GM18507 (cell line): ENCODE data around the gene AAK1.
"Not testable (repeated sequence)": the region's sequence is repeated elsewhere in the genome, so short reads cannot be mapped to it uniquely, and the experiment has no call there.

Experiments used
- DNase-seq: peaks from one replicate; pipeline ENCODE4 v3.0.0; 2011; ENCODE audit warnings: low read depth; ENCODE audit not compliant: insufficient read length; ENCODE audit errors: extremely low spot score
- FAIRE-seq: peaks from 2 replicates; lab custom pipeline; 2011; peaks lifted over from hg19 to GRCh38; lab: Jason Lieb, UNC

Gene AAK1

DNA sequence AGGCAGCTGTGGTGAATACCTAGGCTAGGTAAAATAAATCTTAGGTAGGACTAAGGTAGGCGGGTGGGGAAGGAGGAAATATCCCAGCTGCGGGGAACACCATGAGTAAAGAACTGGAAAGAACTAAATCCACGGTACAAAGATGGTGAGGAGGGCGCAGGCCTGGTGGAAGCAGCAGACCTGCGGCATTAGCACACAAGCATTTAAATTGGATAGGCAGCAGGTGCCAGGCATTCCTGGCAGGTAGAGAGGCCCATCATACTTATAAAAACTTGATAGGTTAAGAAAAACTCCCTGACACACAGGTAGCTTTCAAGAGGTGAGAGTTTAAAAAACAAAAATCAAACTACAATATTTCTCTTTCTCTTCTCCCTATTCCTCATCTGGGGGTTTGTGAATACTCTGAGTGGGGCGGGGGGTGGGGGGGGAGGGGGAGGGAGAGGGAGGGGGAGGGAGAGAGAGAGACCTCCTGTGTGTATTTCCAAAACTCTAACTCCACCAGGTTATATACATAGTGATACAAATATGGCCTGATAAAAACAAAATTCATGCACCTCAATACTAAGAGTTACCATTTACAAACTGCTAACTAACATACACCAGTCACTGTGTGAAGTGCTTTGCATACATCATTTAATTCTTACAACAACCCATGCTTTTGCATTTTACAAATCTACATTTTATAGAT lies 13.5 kb downstream of the AAK1 start:
- FAIRE-seq (no peak), DNase-seq (no peak)

DNA sequence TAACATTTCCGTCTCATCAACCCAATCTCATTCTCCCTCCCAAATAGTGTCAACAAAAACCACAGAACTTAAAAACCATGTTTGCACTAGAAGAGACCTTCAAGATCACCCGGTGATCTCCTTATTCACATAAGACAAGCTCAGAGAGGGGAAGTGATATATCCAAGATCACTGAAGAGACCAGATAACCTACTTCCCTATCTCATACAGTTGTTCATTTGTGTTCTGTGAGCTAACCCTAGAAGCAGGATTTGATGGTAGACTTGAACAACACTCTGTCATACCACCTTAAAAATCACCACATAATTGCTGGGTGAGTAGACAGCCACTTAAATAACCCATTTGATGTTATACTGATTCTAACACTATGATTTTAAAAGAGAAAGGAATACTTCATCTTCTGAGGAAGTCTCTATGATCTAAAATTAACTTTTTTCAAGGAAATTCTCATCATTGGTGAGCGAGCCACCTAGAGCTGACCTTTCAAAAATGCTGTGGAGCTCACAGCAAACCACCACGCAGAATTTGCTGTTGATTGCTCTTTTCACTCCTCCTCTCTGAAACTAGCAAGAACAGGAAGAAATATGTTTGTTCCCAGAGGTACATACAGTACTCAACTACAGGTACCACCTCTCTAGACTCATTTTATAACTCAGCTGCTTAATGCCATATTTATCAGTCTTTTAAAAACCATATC lies 15.1 kb downstream of the AAK1 start:
- FAIRE-seq: no peak
- DNase-seq: no peak

DNA sequence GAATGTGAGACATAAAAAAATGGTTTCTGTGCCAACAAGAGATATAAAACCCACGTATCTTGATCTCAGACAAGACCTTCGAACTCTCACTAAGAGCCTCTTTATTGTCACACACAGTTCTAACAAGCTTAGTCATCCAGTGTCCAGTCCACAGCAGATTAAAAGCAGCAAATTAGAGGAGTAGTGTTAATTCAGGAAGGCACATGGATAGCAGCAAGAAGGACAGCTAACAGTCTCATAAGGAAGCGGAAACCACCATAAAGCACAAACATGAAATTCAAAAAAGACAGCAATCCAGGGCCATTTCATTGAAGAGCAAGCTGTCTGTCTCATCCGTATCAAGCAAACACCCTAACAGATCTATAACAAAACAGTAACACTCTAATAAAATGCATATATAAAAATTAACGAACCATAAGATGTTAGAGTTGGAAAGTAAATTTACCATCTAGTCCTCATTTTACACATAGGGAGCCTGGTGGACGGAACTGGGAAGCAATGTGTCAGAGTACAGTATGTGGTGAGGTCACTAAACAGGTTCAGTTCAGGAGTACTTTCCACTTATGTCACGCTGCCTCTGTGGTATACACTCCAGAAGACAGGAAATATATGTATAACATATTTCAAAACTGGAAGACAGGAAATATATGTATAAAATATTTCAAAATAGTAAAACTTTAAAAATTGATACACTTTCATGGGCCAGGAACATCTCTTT lies 18.3 kb downstream of the AAK1 start:
- DNase-seq (no peak), FAIRE-seq (no peak)

DNA sequence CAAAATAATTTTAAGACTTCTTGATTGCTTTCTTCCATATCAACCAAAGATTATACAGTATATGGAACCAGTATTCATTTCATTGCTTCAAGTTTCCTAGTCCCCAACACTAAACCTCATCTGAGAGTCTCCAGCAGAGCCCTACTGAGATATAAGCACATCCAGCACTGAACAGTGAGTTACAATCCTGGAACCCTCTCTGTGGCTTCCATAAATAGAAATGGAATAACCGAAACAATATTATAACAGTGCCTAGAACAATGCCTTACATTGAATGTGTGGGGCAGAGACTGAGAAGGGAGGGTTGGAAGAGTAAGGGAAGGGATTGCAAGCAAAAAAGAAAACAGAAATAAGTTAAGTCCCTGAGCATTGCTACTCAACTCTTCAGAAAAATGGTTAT lies 18.9 kb downstream of the AAK1 start:
- FAIRE-seq: no peak
- DNase-seq: no peak

DNA sequence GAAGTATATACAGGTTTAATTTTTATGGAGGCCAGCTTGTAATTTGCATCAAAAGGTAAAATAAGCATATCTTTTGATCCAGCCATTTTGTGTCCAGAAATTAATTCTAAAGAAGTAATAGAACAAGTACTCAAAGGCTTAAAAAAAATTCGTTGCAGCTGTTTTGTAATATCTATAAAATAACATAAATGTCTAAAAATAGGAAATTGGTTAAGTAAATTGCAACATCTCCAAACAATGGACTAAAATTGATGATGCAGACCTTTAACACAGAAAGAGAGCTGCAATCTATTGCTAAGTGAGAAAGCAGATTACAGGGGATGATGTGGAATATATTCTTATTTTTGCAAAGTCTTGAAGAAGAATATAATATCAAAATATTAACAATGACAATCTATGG lies 19.4 kb downstream of the AAK1 start:
- no peak for DNase-seq
- FAIRE-seq: no peak

DNA sequence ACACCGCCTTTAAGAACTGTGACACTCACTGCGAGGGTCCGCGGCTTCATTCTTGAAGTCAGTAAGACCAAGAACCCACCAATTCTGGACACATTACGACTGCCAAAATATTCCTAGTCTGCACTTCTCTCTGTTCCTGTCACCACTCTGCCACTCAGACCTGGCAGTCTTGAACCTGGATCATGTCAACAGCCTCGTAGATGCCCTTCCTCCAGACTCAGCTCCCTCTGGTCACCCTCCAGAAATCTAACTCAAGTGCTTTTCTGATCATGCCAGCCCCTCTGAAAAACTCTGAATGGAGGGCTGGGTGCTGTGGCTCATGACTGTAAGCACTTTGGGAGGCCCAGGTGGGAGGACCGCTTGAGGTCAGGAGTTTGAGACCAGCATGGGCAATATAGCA lies 20.3 kb downstream of the AAK1 start:
- FAIRE-seq: no peak
- no peak for DNase-seq

DNA sequence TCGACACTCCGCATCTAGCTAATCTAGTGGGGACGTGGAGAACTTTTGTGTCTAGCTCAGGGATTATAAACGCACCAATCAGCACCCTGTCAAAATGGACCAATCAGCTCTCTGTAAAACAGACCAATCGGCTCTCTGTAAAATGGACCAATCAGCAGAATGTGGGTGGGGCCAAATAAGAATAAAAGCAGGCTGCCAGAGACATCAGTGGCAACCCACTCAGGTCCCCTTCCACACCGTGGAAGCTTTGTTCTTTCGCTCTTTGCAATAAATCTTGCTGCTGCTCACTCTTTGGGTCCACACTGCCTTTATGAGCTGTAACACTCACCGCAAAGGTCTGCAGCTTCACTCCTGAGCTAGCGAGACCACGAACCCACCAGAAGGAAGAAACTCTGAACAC lies 20.7 kb downstream of the AAK1 start:
- DNase-seq, FAIRE-seq: not testable (repeated sequence)

DNA sequence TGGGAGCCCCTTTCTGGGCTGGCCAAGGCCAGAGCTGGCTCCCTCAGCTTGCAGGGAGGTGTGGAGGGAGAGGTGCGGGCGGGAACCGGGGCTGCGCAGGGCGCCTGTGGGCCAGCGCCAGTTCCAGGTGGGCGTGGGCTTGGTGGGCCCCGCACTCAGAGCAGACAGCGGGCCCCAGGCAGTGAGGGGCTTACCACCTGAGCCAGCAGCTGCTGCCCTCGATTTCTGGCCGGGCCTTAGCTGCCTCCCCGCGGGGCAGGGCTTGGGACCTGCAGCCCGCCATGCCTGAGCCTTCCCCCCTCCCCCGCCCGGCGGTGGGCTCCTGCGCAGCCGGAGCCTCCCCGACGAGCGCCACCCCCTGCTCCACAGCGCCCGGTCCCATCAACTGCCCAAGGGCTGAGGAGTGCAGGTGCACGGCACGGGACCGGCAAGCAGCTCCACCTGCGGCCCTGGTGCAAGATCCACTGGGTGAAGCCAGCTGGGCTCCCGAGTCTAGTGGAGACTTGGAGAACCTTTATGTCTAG lies 21.5 kb downstream of the AAK1 start:
- not testable (repeated sequence) for DNase-seq, FAIRE-seq

DNA sequence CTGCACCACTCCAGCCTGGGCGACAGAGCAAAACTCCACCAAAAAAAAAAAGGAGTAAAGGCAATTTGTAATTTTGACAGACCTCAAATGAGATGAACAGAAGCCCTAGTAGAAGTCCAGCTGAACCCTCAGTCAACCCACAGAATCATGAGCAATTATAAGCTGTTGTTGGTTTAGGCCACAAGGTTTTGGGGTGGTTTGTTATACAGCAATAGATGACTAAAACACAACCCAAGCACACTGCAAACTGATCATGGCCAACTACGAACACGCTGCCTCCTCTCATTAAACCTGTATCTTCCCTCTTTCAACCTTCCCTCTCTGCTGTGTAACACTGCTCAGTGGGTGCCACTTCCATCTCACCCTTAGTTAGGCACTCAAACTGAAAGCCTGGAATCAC lies 22.1 kb downstream of the AAK1 start:
- FAIRE-seq: no peak
- no peak for DNase-seq

DNA sequence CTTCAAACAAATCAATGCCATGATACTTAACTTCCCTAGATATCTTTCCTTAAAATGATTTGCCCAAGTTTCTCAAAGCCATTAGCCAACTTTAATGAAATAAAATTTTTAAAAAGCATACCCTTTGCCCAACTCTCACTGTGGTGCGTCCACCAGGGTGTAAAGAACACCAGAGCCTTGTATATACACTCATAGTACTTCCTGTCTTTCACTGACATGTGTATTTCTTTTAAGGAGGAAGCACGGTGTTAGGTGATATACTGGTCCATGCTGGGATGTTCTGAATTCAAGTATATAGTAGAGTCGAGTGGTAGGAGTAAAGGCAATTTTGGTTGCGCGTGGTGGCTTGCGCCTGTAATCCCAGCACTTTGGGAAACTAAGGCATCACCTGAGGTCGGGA lies 22.7 kb downstream of the AAK1 start:
- FAIRE-seq (no peak), DNase-seq (no peak)

DNA sequence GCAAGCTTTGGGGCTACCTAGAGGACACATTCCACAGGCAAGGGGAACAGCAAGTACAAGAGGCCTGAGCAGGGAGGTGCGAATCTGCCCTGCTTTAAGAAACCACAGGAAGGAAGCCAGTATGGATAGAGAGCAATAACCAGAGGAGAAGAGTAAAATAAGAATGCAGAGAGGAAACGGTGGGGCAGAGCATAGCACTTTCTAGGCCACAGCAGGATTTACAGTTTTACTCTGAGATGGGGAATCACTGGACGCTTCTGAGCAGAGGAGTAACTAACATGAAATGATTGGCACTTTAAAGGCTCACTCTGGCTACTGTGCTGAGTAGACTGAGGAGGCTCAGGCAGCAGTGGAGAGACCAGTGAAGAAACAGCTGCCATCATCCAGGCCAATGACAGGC lies 23.8 kb downstream of the AAK1 start:
- FAIRE-seq: peak; percentile 54

DNA sequence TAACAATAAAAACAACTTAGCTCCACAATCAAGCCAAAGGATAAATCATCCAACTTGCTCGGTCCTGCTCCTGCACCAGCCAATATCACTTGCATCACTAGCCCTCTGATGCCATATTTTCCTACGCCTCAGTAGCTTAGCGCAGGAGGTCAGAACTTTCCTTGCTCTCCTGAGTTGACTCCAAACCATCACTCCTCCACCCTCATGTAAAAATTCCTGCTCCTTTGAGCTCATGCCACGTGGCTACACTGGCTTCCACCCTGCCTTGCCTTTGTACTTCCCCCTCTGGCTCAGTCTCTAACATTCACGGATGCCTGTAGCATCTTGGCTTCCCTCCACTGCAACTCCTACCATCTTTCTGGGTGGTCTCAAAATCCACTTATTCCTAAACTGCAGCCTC lies 25.2 kb downstream of the AAK1 start:
- DNase-seq (no peak), FAIRE-seq (no peak)

More for the DNA sequence above, 23.8 kb downstream of the AAK1 start:
- no peak for DNase-seq

DNA sequence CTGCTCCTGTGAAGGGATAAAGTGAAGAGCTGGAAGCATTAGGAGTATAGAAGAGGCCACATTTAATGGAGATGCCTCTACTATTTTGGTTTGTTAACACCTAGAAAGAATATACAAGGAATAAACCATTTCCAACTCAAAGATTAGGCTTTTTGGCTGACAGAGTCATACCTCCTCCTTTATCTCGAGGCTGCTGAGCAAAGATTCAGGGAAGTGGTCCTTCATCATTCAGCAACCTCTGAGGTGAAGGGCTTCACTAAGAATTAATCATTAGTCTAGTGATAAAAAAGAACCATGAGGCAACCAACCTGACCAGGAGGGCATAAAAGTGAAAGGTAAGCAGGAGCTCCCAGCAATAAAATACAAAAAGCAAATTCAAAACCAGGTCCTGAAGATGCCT lies 25.8 kb downstream of the AAK1 start:
- DNase-seq: no peak
- FAIRE-seq: no peak

DNA sequence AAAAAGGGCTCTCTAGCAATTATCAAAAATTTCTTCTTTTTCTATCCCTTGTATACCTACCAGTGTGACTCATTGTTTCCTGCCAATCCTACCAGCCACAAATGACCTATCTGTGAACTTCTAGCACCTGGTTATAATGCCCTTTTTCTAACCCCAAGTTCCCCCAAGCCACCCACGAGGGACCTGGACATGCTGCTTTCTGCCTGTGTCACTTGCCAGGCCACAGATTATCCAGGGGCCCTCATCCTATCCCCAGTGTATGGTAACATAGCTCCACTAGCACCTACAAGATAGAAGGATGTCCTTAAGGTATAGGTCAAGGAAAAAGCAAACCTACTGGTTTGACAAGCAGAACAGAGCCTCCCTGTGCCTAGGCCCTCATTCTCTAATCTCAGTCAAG lies 26.8 kb downstream of the AAK1 start:
- peak; percentile 77 for FAIRE-seq
- DNase-seq: no peak

DNA sequence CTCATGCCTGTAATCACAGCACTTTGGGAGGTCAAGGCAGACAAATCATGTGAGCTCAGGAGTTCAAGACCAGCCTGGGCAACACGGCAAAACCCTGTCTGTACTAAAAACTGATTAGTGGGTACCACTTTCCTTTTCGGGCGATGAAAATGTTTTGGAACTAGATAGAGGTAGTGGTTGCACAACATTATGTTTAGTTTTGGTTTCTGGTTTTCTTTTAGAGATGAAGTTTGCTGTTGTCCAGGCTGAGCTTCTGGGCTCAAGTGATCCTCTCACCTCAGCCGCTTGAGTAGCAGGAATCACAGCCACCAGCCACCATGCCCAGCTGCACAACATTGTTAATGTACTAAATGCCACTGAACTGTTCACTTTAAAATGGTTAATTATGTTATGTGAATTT lies 27.6 kb downstream of the AAK1 start:
- FAIRE-seq (peak; percentile 64), DNase-seq (no peak)

DNA sequence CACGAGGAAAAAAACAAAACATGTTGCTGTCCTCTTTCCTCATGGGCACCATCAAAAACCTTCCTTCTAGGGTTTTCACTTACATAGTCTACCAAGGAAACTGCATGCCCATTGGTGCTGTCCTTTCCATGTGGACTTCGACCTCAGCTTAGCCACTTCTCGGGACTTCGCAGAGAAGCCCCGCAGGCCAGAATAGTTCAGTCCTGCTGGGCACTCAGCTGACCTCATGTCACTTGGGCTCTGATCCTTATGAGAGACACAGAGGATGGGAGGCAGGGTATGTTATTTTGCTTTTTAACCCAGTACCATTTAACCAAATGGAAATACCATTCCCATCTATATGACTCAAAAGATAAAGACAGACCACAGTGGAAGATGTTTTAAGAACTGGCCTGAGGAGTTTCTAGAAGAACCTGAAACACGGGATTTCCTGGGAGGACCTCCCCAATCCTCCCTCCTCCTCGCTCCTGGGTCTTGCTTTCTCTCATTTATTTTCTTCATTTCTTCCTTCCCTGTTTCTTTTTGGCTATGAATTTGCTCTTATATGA lies 28.4 kb downstream of the AAK1 start:
- no peak for DNase-seq
- FAIRE-seq: no peak

DNA sequence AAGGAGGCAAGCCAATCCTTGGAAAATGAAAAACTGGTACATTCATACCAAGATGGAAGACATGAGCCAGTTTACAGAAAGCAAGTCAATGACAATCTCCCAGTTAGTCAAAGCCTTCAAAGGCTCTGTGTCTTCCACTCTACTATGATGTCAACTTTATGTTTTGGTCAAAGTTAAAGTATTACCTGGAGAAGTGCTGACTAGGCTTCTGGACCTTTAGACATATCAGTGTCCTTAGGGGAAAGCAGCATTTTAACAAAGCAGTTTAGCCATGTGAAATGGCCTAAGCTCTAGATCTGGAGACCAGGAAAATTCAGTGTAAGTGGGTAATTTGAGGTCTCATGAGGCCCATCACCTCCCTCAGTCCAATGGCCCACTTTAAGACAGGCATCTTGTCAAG lies 30.8 kb downstream of the AAK1 start:
- no peak for FAIRE-seq
- no peak for DNase-seq

DNA sequence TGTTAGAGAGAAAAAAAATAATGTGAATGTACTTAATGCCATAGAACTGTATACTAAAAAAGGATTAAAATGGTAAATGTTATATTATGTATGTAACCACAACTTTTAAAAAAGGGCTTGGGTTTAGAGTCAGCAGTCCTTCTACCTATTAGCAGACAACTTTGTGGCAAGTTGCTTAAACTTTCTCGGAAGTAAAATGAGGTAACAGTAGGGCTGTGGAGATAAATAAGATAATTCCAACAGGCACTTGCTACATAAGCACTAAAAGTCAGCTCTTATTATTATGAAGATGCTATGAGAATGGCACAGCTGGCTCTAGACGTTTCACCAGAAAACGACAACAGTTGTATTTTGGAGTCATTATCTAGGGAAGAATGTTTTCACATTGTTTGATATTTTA lies 31.3 kb downstream of the AAK1 start:
- DNase-seq: no peak

DNA sequence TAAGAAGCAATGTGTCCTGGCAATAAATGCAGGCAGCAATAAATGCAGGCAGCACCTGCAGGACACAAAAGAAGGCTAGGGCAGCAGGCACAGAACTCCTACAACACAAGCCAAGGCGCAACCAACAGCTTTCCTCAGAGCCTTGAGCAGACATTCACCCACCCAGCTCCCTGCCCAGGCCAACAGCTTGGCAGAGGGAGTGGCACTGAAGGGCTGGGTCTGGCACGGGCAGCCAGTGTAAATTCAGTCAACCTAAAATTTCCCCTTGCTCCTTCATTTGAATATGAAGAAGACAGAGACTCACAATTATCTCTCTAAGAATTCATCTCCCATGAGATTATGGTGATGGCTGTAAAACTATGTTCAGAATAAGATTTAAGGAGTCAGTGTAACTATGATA lies 35.4 kb downstream of the AAK1 start:
- no peak for DNase-seq
- no peak for FAIRE-seq

More for the DNA sequence above, 31.3 kb downstream of the AAK1 start:
- no peak for FAIRE-seq

DNA sequence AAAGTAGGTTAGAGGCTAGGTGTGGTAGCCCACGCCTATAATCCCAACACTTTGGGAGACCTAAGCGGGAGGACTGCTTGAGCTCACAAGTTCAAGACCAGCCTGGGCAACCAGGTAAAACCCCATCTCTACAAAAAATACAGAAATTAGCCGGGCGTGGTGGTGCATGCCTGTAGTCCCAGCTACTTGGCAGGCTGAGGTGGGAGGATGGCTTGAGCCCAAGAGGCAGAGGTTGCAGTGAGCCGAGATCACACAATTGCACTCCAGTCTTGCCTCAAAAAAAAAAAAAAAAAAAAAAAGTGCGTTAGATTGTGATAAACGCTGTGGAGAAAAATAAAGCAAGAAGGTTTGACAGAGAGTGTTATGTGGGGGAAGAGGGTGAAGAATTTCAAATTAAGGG lies 36.8 kb downstream of the AAK1 start:
- not testable (repeated sequence) for FAIRE-seq

More for the DNA sequence above, 36.8 kb downstream of the AAK1 start:
- not testable (repeated sequence) for DNase-seq
